Fibroblast of skin of left quadriceps (primary cell): Measurements from ENCODE around the gene BOC.
A peak's percentile ranks its signal among the peaks of the same experiment; 100 is the strongest.

Experiments used
- DNase-seq, 2 experiments: peaks; one replicate each; pipeline ENCODE4 v3.0.0-alpha.2; 2013; ENCODE audit warnings: low read depth in 2 of 2

BOC gene

GRCh38 chr3:113223475-113224281 is 12.3 kb downstream of the BOC start:
- no peak for DNase-seq

GRCh38 chr3:113225286-113225685 is 13.9 kb downstream of the BOC start:
- no peak for DNase-seq

- DNase-seq, result no peak
These were observed 15.1 kb downstream of the BOC start for GRCh38 chr3:113226491-113226890.

GRCh38 chr3:113227146-113227545 is 15.8 kb downstream of the BOC start:
- DNase-seq, result no peak

- no peak for DNase-seq
These were observed 17.3 kb downstream of the BOC start for GRCh38 chr3:113228498-113229286.

- no peak for DNase-seq
These were observed 20.0 kb downstream of the BOC start for GRCh38 chr3:113231391-113231790.

GRCh38 chr3:113231827-113232253 is 20.5 kb downstream of the BOC start:
- peak; percentile 66 to 67 for DNase-seq

- no peak for DNase-seq
These were observed 21.0 kb downstream of the BOC start for GRCh38 chr3:113232342-113232741.

- DNase-seq, result no peak
These were observed 22.1 kb downstream of the BOC start for GRCh38 chr3:113233497-113233896.

- DNase-seq, result no peak
These were observed 22.7 kb downstream of the BOC start for GRCh38 chr3:113234028-113234427.

GRCh38 chr3:113234688-113235260 is 23.4 kb downstream of the BOC start:
- DNase-seq, result no peak

- no peak for DNase-seq
These were observed 27.1 kb downstream of the BOC start for GRCh38 chr3:113238503-113238902.

- DNase-seq, result no peak
These were observed 29.5 kb downstream of the BOC start for GRCh38 chr3:113240841-113241240.

GRCh38 chr3:113241292-113242095 is 30.1 kb downstream of the BOC start:
- DNase-seq, result peak; percentile 80

GRCh38 chr3:113242096-113242581 is 30.8 kb downstream of the BOC start:
- DNase-seq, result peak; percentile 89

- no peak for DNase-seq
These were observed 31.7 kb downstream of the BOC start for GRCh38 chr3:113243071-113243470.

GRCh38 chr3:113243846-113244245 is 32.5 kb downstream of the BOC start:
- no peak for DNase-seq

GRCh38 chr3:113245761-113246161 is 34.4 kb downstream of the BOC start:
- DNase-seq, result no peak

- DNase-seq, result no peak
These were observed 35.7 kb downstream of the BOC start for GRCh38 chr3:113247068-113247467.

GRCh38 chr3:113247675-113248458 is 36.5 kb downstream of the BOC start:
- DNase-seq, result no peak

- DNase-seq, result peak in 1 of 2 experiments; percentile 48
These were observed 37.8 kb downstream of the BOC start for GRCh38 chr3:113249111-113249510.
